K562 (cell line): ENCODE data around the gene CDH12.

ENCODE experiments used
- FOXP1 ChIP-seq: sonication (generic); formaldehyde crosslinking; IDR thresholded peaks from 2 replicates; pipeline ENCODE4 v1.8.0; 2022; ENCODE audit warnings: mild to moderate bottlenecking, missing genetic modification reagents
- NFRKB ChIP-seq: fragments of 450-650 bp; IDR thresholded peaks from 2 replicates; pipeline ENCODE4 v1.6.1; 2016; ENCODE audit warnings: low read depth
- SIX5 ChIP-seq, 2 experiments: IDR thresholded peaks; 2 replicates each; pipeline ENCODE4 v1.6.1; 2011; ENCODE audit warnings: low read length in 2 of 2, borderline replicate concordance in 1 of 2, low read depth in 1 of 2, mild to moderate bottlenecking in 1 of 2, moderate library complexity in 1 of 2; ENCODE audit not compliant: insufficient read depth in 1 of 2
- SMAD4 ChIP-seq: fragments of 250-450 bp; sonication (Bioruptor Pico); conservative IDR thresholded peaks from 2 replicates; pipeline ENCODE4 v1.8.0; 2021; ENCODE audit warnings: inconsistent platforms, mild to moderate bottlenecking, moderate library complexity
- ZNF23 ChIP-seq: fragments of 250-450 bp; sonication (Bioruptor Pico); IDR thresholded peaks from 2 replicates; pipeline ENCODE4 v1.4.0; 2020; ENCODE audit warnings: mild to moderate bottlenecking
- TF ChIP-seq, protein P1 (sequence below): IDR thresholded peaks from 2 replicates; pipeline ENCODE4 v1.6.1; 2016; ENCODE audit warnings: missing genetic modification characterization, missing compliant biosample characterization
- TF ChIP-seq, protein P2 (sequence below): fragments of 450-650 bp; IDR thresholded peaks from 2 replicates; pipeline ENCODE4 v1.6.1; 2018; ENCODE audit not compliant: partially characterized antibody
- TF ChIP-seq, protein P3 (sequence below), 3 experiments: IDR thresholded peaks in 2 of 3; conservative IDR thresholded peaks in 1 of 3; 2 replicates each; pipeline ENCODE4 v1.5.1; 2011 to 2012; ENCODE audit warnings: low read length in 3 of 3, mild to moderate bottlenecking in 3 of 3, control low read depth in 2 of 3, improper control_type of control experiment in 1 of 3, inconsistent platforms in 1 of 3, low read depth in 1 of 3, mixed read lengths in 1 of 3, moderate library complexity in 1 of 3; ENCODE audit not compliant: insufficient read depth in 2 of 3

DNA sequence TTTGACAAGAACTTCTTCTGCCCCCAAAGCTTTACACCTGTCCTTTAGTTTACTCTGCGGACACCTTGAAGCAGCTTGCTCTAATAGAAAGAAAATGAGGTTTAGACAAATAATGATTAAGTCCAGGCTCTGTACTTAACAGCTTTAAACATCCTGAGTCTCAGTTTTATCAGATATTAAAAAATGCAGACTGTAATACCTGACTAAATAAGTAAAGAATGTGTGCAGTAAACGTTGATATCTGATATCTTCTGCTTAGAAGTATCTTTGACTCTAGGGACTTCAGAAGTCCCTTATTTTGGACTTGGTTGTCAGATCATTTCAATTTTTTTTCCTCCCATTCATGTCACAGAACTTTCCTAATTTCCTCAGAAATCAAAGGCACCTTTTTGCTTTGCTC lies 1060.4 kb downstream of the CDH12 start:
- TF ChIP-seq, protein P1, sequence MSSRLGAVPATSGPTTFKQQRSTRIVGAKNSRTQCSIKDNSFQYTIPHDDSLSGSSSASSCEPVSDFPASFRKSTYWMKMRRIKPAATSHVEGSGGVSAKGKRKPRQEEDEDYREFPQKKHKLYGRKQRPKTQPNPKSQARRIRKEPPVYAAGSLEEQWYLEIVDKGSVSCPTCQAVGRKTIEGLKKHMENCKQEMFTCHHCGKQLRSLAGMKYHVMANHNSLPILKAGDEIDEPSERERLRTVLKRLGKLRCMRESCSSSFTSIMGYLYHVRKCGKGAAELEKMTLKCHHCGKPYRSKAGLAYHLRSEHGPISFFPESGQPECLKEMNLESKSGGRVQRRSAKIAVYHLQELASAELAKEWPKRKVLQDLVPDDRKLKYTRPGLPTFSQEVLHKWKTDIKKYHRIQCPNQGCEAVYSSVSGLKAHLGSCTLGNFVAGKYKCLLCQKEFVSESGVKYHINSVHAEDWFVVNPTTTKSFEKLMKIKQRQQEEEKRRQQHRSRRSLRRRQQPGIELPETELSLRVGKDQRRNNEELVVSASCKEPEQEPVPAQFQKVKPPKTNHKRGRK (tag): no peak
- TF ChIP-seq, protein P2, sequence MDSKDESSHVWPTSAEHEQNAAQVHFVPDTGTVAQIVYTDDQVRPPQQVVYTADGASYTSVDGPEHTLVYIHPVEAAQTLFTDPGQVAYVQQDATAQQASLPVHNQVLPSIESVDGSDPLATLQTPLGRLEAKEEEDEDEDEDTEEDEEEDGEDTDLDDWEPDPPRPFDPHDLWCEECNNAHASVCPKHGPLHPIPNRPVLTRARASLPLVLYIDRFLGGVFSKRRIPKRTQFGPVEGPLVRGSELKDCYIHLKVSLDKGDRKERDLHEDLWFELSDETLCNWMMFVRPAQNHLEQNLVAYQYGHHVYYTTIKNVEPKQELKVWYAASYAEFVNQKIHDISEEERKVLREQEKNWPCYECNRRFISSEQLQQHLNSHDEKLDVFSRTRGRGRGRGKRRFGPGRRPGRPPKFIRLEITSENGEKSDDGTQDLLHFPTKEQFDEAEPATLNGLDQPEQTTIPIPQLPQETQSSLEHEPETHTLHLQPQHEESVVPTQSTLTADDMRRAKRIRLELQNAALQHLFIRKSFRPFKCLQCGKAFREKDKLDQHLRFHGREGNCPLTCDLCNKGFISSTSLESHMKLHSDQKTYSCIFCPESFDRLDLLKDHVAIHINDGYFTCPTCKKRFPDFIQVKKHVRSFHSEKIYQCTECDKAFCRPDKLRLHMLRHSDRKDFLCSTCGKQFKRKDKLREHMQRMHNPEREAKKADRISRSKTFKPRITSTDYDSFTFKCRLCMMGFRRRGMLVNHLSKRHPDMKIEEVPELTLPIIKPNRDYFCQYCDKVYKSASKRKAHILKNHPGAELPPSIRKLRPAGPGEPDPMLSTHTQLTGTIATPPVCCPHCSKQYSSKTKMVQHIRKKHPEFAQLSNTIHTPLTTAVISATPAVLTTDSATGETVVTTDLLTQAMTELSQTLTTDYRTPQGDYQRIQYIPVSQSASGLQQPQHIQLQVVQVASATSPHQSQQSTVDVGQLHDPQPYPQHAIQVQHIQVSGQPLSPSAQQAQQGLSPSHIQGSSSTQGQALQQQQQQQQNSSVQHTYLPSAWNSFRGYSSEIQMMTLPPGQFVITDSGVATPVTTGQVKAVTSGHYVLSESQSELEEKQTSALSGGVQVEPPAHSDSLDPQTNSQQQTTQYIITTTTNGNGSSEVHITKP: no peak
- no peak for TF ChIP-seq SMAD4
- TF ChIP-seq, protein P3, sequence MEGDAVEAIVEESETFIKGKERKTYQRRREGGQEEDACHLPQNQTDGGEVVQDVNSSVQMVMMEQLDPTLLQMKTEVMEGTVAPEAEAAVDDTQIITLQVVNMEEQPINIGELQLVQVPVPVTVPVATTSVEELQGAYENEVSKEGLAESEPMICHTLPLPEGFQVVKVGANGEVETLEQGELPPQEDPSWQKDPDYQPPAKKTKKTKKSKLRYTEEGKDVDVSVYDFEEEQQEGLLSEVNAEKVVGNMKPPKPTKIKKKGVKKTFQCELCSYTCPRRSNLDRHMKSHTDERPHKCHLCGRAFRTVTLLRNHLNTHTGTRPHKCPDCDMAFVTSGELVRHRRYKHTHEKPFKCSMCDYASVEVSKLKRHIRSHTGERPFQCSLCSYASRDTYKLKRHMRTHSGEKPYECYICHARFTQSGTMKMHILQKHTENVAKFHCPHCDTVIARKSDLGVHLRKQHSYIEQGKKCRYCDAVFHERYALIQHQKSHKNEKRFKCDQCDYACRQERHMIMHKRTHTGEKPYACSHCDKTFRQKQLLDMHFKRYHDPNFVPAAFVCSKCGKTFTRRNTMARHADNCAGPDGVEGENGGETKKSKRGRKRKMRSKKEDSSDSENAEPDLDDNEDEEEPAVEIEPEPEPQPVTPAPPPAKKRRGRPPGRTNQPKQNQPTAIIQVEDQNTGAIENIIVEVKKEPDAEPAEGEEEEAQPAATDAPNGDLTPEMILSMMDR (IDR thresholded peaks at IDR 0.05 in 2 of 3, conservative IDR thresholded peaks at IDR 0.05 in 1 of 3; ENCODE audit: insufficient read depth in 2 of 3, low read depth in 1 of 3, low read length in 3 of 3): no peak
- no peak for TF ChIP-seq SIX5 (IDR thresholded peaks at IDR 0.05; ENCODE audit: borderline replicate concordance in 1 of 2, insufficient read depth in 1 of 2, low read depth in 1 of 2, low read length in 2 of 2)
- TF ChIP-seq FOXP1 (CRISPR knock-in tag): no peak
- TF ChIP-seq ZNF23 (CRISPR knock-in tag): no peak
- TF ChIP-seq NFRKB: no peak
